HepG2 (cell line): ENCODE results near the gene DRC3.

Experiments used
- CREM ChIP-seq, 2 experiments: sonication (generic) in 1 of 2; formaldehyde crosslinking in 1 of 2; IDR thresholded peaks; 2 replicates each; pipeline versions ENCODE4 v1.4.0 to v1.6.1; 2016 to 2020; ENCODE audit warnings: antibody characterized with exemption in 1 of 2, mild to moderate bottlenecking in 1 of 2, missing genetic modification reagents in 1 of 2
- POLR2A ChIP-seq, 2 experiments: IDR thresholded peaks; 2 replicates each; pipeline ENCODE4 v1.6.1; 2011; ENCODE audit warnings: low read depth in 2 of 2, low read length in 2 of 2, mild to moderate bottlenecking in 1 of 2, moderate library complexity in 1 of 2; ENCODE audit not compliant: insufficient read depth in 1 of 2
- ZNF446 ChIP-seq: sonication (generic); formaldehyde crosslinking; IDR thresholded peaks from 2 replicates; pipeline ENCODE4 v1.5.0; 2020; ENCODE audit warnings: mild to moderate bottlenecking, missing genetic modification reagents
- TF ChIP-seq, protein P1 (sequence below): IDR thresholded peaks from 2 replicates; pipeline ENCODE4 v1.6.1; 2016; ENCODE audit warnings: missing compliant biosample characterization, missing genetic modification reagents, borderline replicate concordance
- TF ChIP-seq, protein P2 (sequence below): sonication (generic); formaldehyde crosslinking; IDR thresholded peaks from 2 replicates; pipeline ENCODE4 v1.5.0; 2020; ENCODE audit warnings: mild to moderate bottlenecking, missing genetic modification reagents, moderate library complexity
- TF ChIP-seq, protein P3 (sequence below): sonication (generic); formaldehyde crosslinking; IDR thresholded peaks from 2 replicates; pipeline ENCODE4 v1.4.0; 2020; ENCODE audit warnings: mild to moderate bottlenecking, missing genetic modification reagents

- TF ChIP-seq CREM (IDR thresholded peaks at IDR 0.05) (no peak), CREM (CRISPR knock-in tag; IDR thresholded peaks at IDR 0.05) (no peak), POLR2A (IDR thresholded peaks at IDR 0.05; ENCODE audit: insufficient read depth in 1 of 2, low read depth in 2 of 2, low read length in 2 of 2) (no peak), ZNF446 (no peak)
- TF ChIP-seq, protein P1, sequence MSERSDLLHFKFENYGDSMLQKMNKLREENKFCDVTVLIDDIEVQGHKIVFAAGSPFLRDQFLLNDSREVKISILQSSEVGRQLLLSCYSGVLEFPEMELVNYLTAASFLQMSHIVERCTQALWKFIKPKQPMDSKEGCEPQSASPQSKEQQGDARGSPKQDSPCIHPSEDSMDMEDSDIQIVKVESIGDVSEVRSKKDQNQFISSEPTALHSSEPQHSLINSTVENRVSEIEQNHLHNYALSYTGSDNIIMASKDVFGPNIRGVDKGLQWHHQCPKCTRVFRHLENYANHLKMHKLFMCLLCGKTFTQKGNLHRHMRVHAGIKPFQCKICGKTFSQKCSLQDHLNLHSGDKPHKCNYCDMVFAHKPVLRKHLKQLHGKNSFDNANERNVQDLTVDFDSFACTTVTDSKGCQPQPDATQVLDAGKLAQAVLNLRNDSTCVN (CRISPR knock-in tag), result no peak
- TF ChIP-seq, protein P2, sequence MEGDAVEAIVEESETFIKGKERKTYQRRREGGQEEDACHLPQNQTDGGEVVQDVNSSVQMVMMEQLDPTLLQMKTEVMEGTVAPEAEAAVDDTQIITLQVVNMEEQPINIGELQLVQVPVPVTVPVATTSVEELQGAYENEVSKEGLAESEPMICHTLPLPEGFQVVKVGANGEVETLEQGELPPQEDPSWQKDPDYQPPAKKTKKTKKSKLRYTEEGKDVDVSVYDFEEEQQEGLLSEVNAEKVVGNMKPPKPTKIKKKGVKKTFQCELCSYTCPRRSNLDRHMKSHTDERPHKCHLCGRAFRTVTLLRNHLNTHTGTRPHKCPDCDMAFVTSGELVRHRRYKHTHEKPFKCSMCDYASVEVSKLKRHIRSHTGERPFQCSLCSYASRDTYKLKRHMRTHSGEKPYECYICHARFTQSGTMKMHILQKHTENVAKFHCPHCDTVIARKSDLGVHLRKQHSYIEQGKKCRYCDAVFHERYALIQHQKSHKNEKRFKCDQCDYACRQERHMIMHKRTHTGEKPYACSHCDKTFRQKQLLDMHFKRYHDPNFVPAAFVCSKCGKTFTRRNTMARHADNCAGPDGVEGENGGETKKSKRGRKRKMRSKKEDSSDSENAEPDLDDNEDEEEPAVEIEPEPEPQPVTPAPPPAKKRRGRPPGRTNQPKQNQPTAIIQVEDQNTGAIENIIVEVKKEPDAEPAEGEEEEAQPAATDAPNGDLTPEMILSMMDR (CRISPR knock-in tag), result no peak
- TF ChIP-seq, protein P3, sequence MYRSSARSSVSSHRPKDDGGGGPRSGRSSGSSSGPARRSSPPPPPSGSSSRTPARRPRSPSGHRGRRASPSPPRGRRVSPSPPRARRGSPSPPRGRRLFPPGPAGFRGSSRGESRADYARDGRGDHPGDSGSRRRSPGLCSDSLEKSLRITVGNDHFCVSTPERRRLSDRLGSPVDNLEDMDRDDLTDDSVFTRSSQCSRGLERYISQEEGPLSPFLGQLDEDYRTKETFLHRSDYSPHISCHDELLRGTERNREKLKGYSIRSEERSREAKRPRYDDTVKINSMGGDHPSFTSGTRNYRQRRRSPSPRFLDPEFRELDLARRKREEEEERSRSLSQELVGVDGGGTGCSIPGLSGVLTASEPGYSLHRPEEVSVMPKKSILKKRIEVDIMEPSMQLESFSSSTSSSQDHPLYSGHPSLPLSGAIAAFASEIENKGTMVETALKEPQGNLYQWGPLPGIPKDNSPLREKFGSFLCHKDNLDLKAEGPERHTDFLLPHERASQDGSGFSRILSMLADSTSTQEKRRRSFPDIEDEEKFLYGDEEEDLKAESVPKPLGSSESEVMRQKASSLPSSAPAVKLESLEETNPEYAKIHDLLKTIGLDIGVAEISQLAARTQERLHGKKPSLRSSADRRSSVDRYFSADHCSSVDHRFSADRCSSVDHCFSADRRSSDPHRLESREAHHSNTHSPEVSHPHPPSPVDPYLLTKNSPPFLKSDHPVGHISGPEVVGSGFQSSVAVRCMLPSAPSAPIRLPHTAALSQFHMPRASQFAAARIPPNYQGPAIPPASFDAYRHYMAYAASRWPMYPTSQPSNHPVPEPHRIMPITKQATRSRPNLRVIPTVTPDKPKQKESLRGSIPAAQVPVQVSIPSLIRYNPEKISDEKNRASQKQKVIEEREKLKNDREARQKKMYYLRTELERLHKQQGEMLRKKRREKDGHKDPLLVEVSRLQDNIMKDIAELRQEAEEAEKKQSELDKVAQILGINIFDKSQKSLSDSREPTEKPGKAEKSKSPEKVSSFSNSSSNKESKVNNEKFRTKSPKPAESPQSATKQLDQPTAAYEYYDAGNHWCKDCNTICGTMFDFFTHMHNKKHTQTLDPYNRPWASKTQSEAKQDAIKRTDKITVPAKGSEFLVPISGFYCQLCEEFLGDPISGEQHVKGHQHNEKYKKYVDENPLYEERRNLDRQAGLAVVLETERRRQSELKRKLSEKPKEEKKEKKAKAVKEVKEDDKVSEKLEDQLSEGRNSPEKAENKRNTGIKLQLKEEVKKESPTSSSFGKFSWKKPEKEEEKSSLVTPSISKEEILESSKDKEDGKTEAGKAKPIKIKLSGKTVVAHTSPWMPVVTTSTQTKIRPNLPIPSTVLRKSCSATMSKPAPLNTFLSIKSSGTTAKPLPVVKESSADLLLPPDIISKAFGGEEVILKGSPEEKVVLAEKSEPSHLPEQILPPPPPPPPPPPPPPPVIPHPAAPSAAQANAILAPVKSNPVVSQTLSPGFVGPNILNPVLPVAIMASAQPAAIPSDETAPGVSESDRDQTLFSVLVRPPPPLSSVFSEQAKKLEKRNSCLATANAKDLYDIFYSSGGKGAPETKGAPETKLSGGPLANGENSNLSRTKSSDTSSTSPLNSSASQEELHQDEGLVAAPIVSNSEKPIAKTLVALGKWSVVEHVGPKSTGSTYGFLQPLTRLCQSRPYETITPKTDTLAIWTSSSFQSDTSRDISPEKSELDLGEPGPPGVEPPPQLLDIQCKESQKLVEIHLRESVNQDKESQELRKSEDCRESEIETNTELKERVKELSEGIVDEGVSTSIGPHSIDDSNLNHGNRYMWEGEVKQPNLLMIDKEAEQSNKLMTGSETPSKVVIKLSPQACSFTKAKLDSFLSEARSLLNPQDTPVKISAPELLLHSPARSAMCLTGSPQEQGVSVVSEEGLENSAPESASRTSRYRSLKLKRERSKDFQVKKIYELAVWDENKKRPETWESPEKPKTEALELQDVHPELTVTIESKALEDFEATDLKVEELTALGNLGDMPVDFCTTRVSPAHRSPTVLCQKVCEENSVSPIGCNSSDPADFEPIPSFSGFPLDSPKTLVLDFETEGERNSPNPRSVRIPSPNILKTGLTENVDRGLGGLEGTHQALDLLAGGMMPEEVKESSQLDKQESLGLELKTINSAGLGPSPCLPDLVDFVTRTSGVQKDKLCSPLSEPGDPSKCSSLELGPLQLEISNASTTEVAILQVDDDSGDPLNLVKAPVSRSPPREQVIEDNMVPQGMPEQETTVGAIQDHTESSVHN (CRISPR knock-in tag), result no peak
These were observed 37.1 kb upstream of the DRC3 start for GRCh38 chr17:17935321-17936271.
